ENCODE results near the gene C2orf80.
A peak's percentile ranks its signal among the peaks of the same experiment; 100 is the strongest.

The C2orf80 gene

GRCh38 chr2:208207769-208208168 lies 17.9 kb upstream of the C2orf80 start:
- H3K27me3 ChIP-seq (ENCODE audit: control insufficient read depth, insufficient read depth, low read length), result no peaks in the 10 kb centered on the region
- no peak overlapping the region for H3K9ac ChIP-seq (ENCODE audit: low read depth, low read length)
- H3K36me3 ChIP-seq (ENCODE audit: control insufficient read depth, insufficient read depth, low read length), result no peaks in the 10 kb centered on the region
- no peaks in the 10 kb centered on the region for H3K4me1 ChIP-seq (ENCODE audit: control insufficient read depth, insufficient read depth, low read length)
- H3K4me3 ChIP-seq (ENCODE audit: low read depth, low read length), result no peak overlapping the region
- no peak overlapping the region for H3K27ac ChIP-seq (ENCODE audit: low read depth, low read length)
- H3K9me3 ChIP-seq (ENCODE audit: control insufficient read depth, insufficient read depth, low read length), result no peaks in the 10 kb centered on the region

GRCh38 chr2:208204166-208204565 lies 14.3 kb upstream of the C2orf80 start:
- Histone ChIP-seq H3K9me3 (ENCODE audit: control insufficient read depth, insufficient read depth, low read length) (no peaks in the 10 kb centered on the region), H3K4me3 (ENCODE audit: low read depth, low read length) (no peak overlapping the region), H3K27ac (ENCODE audit: low read depth, low read length) (no peak overlapping the region), H3K36me3 (ENCODE audit: control insufficient read depth, insufficient read depth, low read length) (no peaks in the 10 kb centered on the region), H3K4me1 (ENCODE audit: control insufficient read depth, insufficient read depth, low read length) (no peaks in the 10 kb centered on the region), H3K9ac (ENCODE audit: low read depth, low read length) (no peak overlapping the region), H3K27me3 (ENCODE audit: control insufficient read depth, insufficient read depth, low read length) (no peaks in the 10 kb centered on the region)

- Histone ChIP-seq H3K9ac (ENCODE audit: low read depth, low read length) (no peak overlapping the region), H3K36me3 (ENCODE audit: control insufficient read depth, insufficient read depth, low read length) (no peaks in the 10 kb centered on the region), H3K27ac (ENCODE audit: low read depth, low read length) (no peak overlapping the region), H3K9me3 (ENCODE audit: control insufficient read depth, insufficient read depth, low read length) (no peaks in the 10 kb centered on the region), H3K4me3 (ENCODE audit: low read depth, low read length) (no peak overlapping the region), H3K4me1 (ENCODE audit: control insufficient read depth, insufficient read depth, low read length) (no peaks in the 10 kb centered on the region), H3K27me3 (ENCODE audit: control insufficient read depth, insufficient read depth, low read length) (no peaks in the 10 kb centered on the region)
Observed at GRCh38 chr2:208195531-208195930, 5.7 kb upstream of the C2orf80 start.

- Histone ChIP-seq H3K9ac (ENCODE audit: low read depth, low read length) (no peak overlapping the region), H3K9me3 (ENCODE audit: control insufficient read depth, insufficient read depth, low read length) (no peaks in the 10 kb centered on the region), H3K27ac (ENCODE audit: low read depth, low read length) (no peak overlapping the region), H3K4me1 (ENCODE audit: control insufficient read depth, insufficient read depth, low read length) (peaks cover 12% of the 10 kb centered on the region), H3K27me3 (ENCODE audit: control insufficient read depth, insufficient read depth, low read length) (no peaks in the 10 kb centered on the region), H3K36me3 (ENCODE audit: control insufficient read depth, insufficient read depth, low read length) (no peaks in the 10 kb centered on the region), H3K4me3 (ENCODE audit: low read depth, low read length) (no peak overlapping the region)
Observed at GRCh38 chr2:208192611-208193236, 2.9 kb upstream of the C2orf80 start.

- Histone ChIP-seq H3K36me3 (ENCODE audit: control insufficient read depth, insufficient read depth, low read length) (no peaks in the 10 kb centered on the region), H3K9me3 (ENCODE audit: control insufficient read depth, insufficient read depth, low read length) (no peaks in the 10 kb centered on the region), H3K27ac (ENCODE audit: low read depth, low read length) (no peak overlapping the region), H3K9ac (ENCODE audit: low read depth, low read length) (no peak overlapping the region), H3K4me3 (ENCODE audit: low read depth, low read length) (no peak overlapping the region), H3K27me3 (ENCODE audit: control insufficient read depth, insufficient read depth, low read length) (no peaks in the 10 kb centered on the region), H3K4me1 (ENCODE audit: control insufficient read depth, insufficient read depth, low read length) (peaks cover 36% of the 10 kb centered on the region)
Observed at GRCh38 chr2:208189069-208189809, 591 bp downstream of the C2orf80 start.

GRCh38 chr2:208186893-208187292 lies 2.9 kb downstream of the C2orf80 start:
- Histone ChIP-seq H3K27me3 (ENCODE audit: control insufficient read depth, insufficient read depth, low read length) (no peaks in the 10 kb centered on the region), H3K9ac (ENCODE audit: low read depth, low read length) (no peak overlapping the region), H3K27ac (ENCODE audit: low read depth, low read length) (no peak overlapping the region), H3K9me3 (ENCODE audit: control insufficient read depth, insufficient read depth, low read length) (no peaks in the 10 kb centered on the region), H3K4me1 (ENCODE audit: control insufficient read depth, insufficient read depth, low read length) (peaks cover 47% of the 10 kb centered on the region), H3K4me3 (ENCODE audit: low read depth, low read length) (no peak overlapping the region), H3K36me3 (ENCODE audit: control insufficient read depth, insufficient read depth, low read length) (no peaks in the 10 kb centered on the region)

- no peak overlapping the region for H3K4me3 ChIP-seq (ENCODE audit: low read depth, low read length)
- no peak overlapping the region for H3K9ac ChIP-seq (ENCODE audit: low read depth, low read length)
- no peak overlapping the region for H3K27ac ChIP-seq (ENCODE audit: low read depth, low read length)
- no peaks in the 10 kb centered on the region for H3K27me3 ChIP-seq (ENCODE audit: control insufficient read depth, insufficient read depth, low read length)
- no peaks in the 10 kb centered on the region for H3K36me3 ChIP-seq (ENCODE audit: control insufficient read depth, insufficient read depth, low read length)
- peaks cover 47% of the 10 kb centered on the region for H3K4me1 ChIP-seq (ENCODE audit: control insufficient read depth, insufficient read depth, low read length)
- no peaks in the 10 kb centered on the region for H3K9me3 ChIP-seq (ENCODE audit: control insufficient read depth, insufficient read depth, low read length)
Observed at GRCh38 chr2:208186465-208186864, 3.4 kb downstream of the C2orf80 start.

- Histone ChIP-seq H3K4me3 (ENCODE audit: low read depth, low read length) (peak overlapping the region; percentile 61), H3K9me3 (ENCODE audit: control insufficient read depth, insufficient read depth, low read length) (no peaks in the 10 kb centered on the region), H3K27me3 (ENCODE audit: control insufficient read depth, insufficient read depth, low read length) (no peaks in the 10 kb centered on the region), H3K4me1 (ENCODE audit: control insufficient read depth, insufficient read depth, low read length) (peaks cover 41% of the 10 kb centered on the region), H3K9ac (ENCODE audit: low read depth, low read length) (peak overlapping the region; percentile 8; the same call in 1 of the 2 replicates), H3K27ac (ENCODE audit: low read depth, low read length) (no peak overlapping the region), H3K36me3 (ENCODE audit: control insufficient read depth, insufficient read depth, low read length) (no peaks in the 10 kb centered on the region)
Observed at GRCh38 chr2:208183972-208184705, 5.7 kb downstream of the C2orf80 start.

- Histone ChIP-seq H3K27me3 (ENCODE audit: control insufficient read depth, insufficient read depth, low read length) (no peaks in the 10 kb centered on the region), H3K9me3 (ENCODE audit: control insufficient read depth, insufficient read depth, low read length) (no peaks in the 10 kb centered on the region), H3K9ac (ENCODE audit: low read depth, low read length) (peak overlapping the region; percentile 8; the same call in 1 of the 2 replicates), H3K36me3 (ENCODE audit: control insufficient read depth, insufficient read depth, low read length) (no peaks in the 10 kb centered on the region), H3K4me1 (ENCODE audit: control insufficient read depth, insufficient read depth, low read length) (peaks cover 42% of the 10 kb centered on the region), H3K4me3 (ENCODE audit: low read depth, low read length) (peak overlapping the region; percentile 61), H3K27ac (ENCODE audit: low read depth, low read length) (no peak overlapping the region)
Observed at GRCh38 chr2:208183526-208183925, 6.3 kb downstream of the C2orf80 start.

GRCh38 chr2:208182835-208183234 lies 7.0 kb downstream of the C2orf80 start:
- Histone ChIP-seq H3K4me3 (ENCODE audit: low read depth, low read length) (no peak overlapping the region), H3K27ac (ENCODE audit: low read depth, low read length) (no peak overlapping the region), H3K4me1 (ENCODE audit: control insufficient read depth, insufficient read depth, low read length) (peaks cover 40% of the 10 kb centered on the region), H3K9me3 (ENCODE audit: control insufficient read depth, insufficient read depth, low read length) (no peaks in the 10 kb centered on the region), H3K9ac (ENCODE audit: low read depth, low read length) (no peak overlapping the region), H3K27me3 (ENCODE audit: control insufficient read depth, insufficient read depth, low read length) (no peaks in the 10 kb centered on the region), H3K36me3 (ENCODE audit: control insufficient read depth, insufficient read depth, low read length) (no peaks in the 10 kb centered on the region)
